ENCODE data around the gene LRRC75A.

LRRC75A gene

DNA sequence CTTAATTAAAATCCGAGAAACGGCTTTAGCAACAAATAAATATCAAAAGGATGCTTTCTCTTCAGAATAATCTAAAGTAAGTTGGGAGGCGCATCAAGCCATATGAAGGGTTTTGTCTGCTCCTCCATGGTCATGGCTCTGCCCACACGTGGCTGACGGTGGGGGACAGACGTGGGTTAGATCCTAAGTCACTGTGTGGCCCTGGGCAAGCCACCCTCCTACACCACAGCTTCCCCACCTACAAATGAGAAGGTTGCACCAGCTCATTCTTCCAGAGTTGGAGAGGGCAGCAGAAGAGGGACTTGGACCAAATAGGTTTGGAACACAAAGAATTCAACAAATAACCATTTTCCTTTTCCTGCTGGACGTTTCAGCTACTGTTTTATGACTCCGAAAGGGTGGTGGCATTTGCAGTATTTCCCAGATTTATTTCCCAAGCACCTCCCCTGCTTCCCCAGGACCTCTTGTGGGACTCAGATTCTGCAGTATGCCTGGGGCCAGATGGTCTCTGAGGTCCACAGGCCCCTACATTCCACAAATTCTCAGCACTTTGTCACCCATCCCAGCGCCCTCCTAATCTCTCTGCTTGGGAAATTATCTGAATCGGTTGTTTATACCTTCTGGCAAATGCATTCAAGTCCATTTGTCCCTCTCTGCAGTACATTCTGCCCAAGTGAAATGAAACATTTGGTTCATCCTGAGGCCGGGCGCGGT lies 17.8 kb downstream of the LRRC75A start:
- DNase-seq = no peak
- Histone ChIP-seq H3K27me3 (no peaks in the 10 kb centered on the region), H3K36me3 (no peaks in the 10 kb centered on the region), H3K27ac (no peak overlapping the region), H3K4me3 (no peak overlapping the region), H3K9me3 (no peaks in the 10 kb centered on the region), H3K4me1 (peaks cover 0 to 24% (median 8%) of the 10 kb centered on the region in 4 donors)
- intact Hi-C loops (cut with DNase I; ENCODE audit: low total_unique reads) = no loop called here
- TF ChIP-seq CTCF (IDR thresholded peaks at IDR 0.05) = no peak

- Histone ChIP-seq H3K9me3 (no peaks in the 10 kb centered on the region), H3K4me1 (peaks cover 0 to 15% (median 8%) of the 10 kb centered on the region in 4 donors), H3K27me3 (no peaks in the 10 kb centered on the region), H3K27ac (no peak overlapping the region), H3K36me3 (no peaks in the 10 kb centered on the region), H3K4me3 (no peak overlapping the region)
- TF ChIP-seq CTCF (IDR thresholded peaks at IDR 0.05) = no peak
- intact Hi-C loops (cut with DNase I; ENCODE audit: low total_unique reads) = no loop called here
- no peak for DNase-seq
Observed at GRCh38 chr17:16473044-16474011, 18.7 kb downstream of the LRRC75A start.

DNA sequence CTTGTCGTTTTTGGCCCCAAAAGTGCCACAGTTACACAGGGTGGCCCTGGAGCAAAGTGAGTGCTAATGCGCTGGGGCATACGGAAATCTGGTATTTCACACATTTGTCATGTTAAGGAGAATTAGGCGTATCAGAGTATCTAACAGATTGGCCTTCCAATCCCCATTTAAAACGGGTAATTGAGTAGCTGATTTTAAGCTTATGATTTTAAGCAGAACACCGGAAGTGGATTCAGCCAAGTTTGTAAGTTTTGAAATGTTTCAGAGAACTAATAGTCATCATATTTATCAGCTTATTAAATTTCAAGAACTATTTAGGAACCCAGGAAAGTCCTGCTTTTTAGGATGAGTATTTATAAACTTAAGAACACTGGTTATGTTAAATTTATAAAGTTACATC lies 19.5 kb downstream of the LRRC75A start:
- no peak overlapping the region for H3K27ac ChIP-seq
- no peaks in the 10 kb centered on the region for H3K27me3 ChIP-seq
- no peaks in the 10 kb centered on the region for H3K9me3 ChIP-seq
- no peak for DNase-seq
- no peaks in the 10 kb centered on the region for H3K36me3 ChIP-seq
- TF ChIP-seq CTCF (IDR thresholded peaks at IDR 0.05) = no peak
- intact Hi-C loops (cut with DNase I; ENCODE audit: low total_unique reads) = no loop called here
- H3K4me3 ChIP-seq = no peak overlapping the region
- H3K4me1 ChIP-seq = peaks cover 0 to 10% (median 5%) of the 10 kb centered on the region in 4 donors

- no peak for DNase-seq
- H3K27me3 ChIP-seq = no peaks in the 10 kb centered on the region
- H3K4me1 ChIP-seq = peaks cover 0 to 7% (median 0%) of the 10 kb centered on the region in 4 donors
- no peak for TF ChIP-seq CTCF (IDR thresholded peaks at IDR 0.05)
- no peak overlapping the region for H3K27ac ChIP-seq
- intact Hi-C loops (cut with DNase I; ENCODE audit: low total_unique reads) = no loop called here
- no peaks in the 10 kb centered on the region for H3K36me3 ChIP-seq
- H3K9me3 ChIP-seq = no peaks in the 10 kb centered on the region
- no peak overlapping the region for H3K4me3 ChIP-seq
Observed at GRCh38 chr17:16471295-16471694, 20.7 kb downstream of the LRRC75A start.

DNA sequence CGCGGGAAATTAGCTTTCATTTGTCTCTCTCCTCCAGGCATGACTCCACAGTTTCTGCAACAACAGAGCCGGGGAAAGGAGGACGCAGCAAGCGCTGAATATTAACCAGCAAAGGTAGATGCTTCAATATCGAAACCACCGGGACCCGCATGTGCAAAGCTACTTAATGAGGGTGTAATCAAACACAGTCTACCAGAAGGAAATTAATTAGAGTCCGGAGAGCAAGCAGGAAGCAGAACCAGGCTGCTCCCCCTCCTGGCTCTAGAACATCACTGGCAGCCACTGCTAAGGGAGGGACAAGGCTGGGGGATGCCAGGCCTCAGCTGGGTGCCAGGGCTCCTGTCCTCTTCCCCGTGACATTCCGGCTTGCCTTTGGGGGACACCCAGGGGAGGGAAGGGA lies 21.7 kb downstream of the LRRC75A start:
- no peak for TF ChIP-seq CTCF (IDR thresholded peaks at IDR 0.05)
- no peaks in the 10 kb centered on the region for H3K27me3 ChIP-seq
- no peak for DNase-seq
- H3K4me3 ChIP-seq = no peak overlapping the region
- H3K27ac ChIP-seq = no peak overlapping the region
- intact Hi-C loops (cut with DNase I; ENCODE audit: low total_unique reads) = no loop called here
- H3K4me1 ChIP-seq = peaks cover 0 to 7% (median 0%) of the 10 kb centered on the region in 4 donors
- no peaks in the 10 kb centered on the region for H3K36me3 ChIP-seq
- H3K9me3 ChIP-seq = no peaks in the 10 kb centered on the region

All from tibial artery (tissue), 4 donors.